ENCODE data around the gene TREML2.

The TREML2 gene

DNA sequence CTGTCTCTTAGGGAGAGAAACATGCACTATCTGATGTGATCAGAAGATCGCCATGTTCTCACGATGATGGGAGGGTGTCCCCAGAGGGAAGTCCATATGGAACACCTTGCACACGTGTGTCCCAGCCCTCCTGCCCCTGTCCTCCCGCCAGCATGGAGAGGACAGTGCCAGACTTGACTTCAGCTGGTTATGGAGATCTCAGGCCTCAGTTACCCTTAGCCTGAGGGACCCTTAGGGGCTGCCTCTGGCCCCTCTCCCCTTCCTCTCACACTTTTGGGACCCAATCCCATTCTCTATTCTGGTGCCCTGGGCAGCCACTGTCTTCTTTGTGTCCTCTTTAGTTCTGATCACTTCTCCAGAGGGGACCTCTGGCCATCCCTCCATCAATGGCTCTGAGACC lies 28.8 kb upstream of the TREML2 start:
- H3K4me1 ChIP-seq (ENCODE audit: control insufficient read depth in 2 of 2, insufficient read depth in 2 of 2, low read length in 2 of 2), result no peaks in the 10 kb centered on the region
- H3K9me3 ChIP-seq (ENCODE audit: control insufficient read depth in 2 of 2, low read length in 2 of 2), result no peaks in the 10 kb centered on the region
- no peak overlapping the region for H3K27ac ChIP-seq (ENCODE audit: low read depth in 2 of 2, low read length in 2 of 2)
- no peaks in the 10 kb centered on the region for H3K36me3 ChIP-seq (ENCODE audit: control insufficient read depth in 2 of 2, insufficient read depth in 2 of 2, low read length in 2 of 2)
- H3K9ac ChIP-seq (ENCODE audit: low read depth in 1 of 2, low read length in 2 of 2), result no peak overlapping the region
- no peak overlapping the region for H3K4me3 ChIP-seq (ENCODE audit: low read length in 2 of 2)
- H3K27me3 ChIP-seq (ENCODE audit: control insufficient read depth in 2 of 2, insufficient read depth in 2 of 2, low read length in 2 of 2), result peaks cover 3 to 9% of the 10 kb centered on the region in 2 donors

DNA sequence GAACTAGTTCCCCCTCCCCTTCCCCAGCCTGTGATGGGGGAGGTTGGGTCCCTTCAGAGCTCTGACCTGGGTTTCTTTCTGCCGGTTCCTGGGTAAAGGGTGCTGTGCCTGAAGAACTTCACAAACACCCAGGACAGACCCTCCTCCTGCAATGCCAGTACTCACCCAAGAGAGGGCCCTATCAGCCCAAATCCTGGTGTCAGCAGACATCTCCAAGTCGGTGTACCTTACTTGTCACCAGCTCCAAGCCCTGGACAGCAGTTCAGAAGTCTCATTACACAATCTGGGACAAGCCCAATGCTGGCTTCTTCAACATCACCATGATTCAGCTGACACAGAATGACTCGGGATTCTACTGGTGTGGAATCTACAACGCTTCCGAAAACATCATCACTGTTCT lies 27.7 kb upstream of the TREML2 start:
- Histone ChIP-seq H3K9me3 (ENCODE audit: control insufficient read depth in 2 of 2, low read length in 2 of 2) (no peaks in the 10 kb centered on the region), H3K27ac (ENCODE audit: low read depth in 2 of 2, low read length in 2 of 2) (no peak overlapping the region), H3K36me3 (ENCODE audit: control insufficient read depth in 2 of 2, insufficient read depth in 2 of 2, low read length in 2 of 2) (no peaks in the 10 kb centered on the region), H3K9ac (ENCODE audit: low read depth in 1 of 2, low read length in 2 of 2) (no peak overlapping the region), H3K27me3 (ENCODE audit: control insufficient read depth in 2 of 2, insufficient read depth in 2 of 2, low read length in 2 of 2) (peaks cover 3 to 12% of the 10 kb centered on the region in 2 donors), H3K4me1 (ENCODE audit: control insufficient read depth in 2 of 2, insufficient read depth in 2 of 2, low read length in 2 of 2) (no peaks in the 10 kb centered on the region), H3K4me3 (ENCODE audit: low read length in 2 of 2) (no peak overlapping the region)

GRCh38 chr6:41228096-41228495 lies 27.1 kb upstream of the TREML2 start, which contains the start of gene TREML4:
Gene TREML4, plus strand, starts transcription at chr6:41228349. Its CDS starts 79 bp downstream, at chr6:41228428.
- no peaks in the 10 kb centered on the region for H3K4me1 ChIP-seq (ENCODE audit: control insufficient read depth in 2 of 2, insufficient read depth in 2 of 2, low read length in 2 of 2)
- H3K27me3 ChIP-seq (ENCODE audit: control insufficient read depth in 2 of 2, insufficient read depth in 2 of 2, low read length in 2 of 2), result peaks cover 3 to 12% of the 10 kb centered on the region in 2 donors
- no peak within 1 kb of the TSS for H3K27ac ChIP-seq (ENCODE audit: low read depth in 2 of 2, low read length in 2 of 2)
- H3K4me3 ChIP-seq (ENCODE audit: low read length in 2 of 2), result no peak within 1 kb of the TSS
- no peaks in the 10 kb centered on the region for H3K9me3 ChIP-seq (ENCODE audit: control insufficient read depth in 2 of 2, low read length in 2 of 2)
- no peak within 1 kb of the TSS for H3K9ac ChIP-seq (ENCODE audit: low read depth in 1 of 2, low read length in 2 of 2)
- no peaks in the 10 kb centered on the region for H3K36me3 ChIP-seq (ENCODE audit: control insufficient read depth in 2 of 2, insufficient read depth in 2 of 2, low read length in 2 of 2)

GRCh38 chr6:41226752-41227151 lies 25.8 kb upstream of the TREML2 start:
- Histone ChIP-seq H3K9ac (ENCODE audit: low read depth in 1 of 2, low read length in 2 of 2) (no peak overlapping the region), H3K4me3 (ENCODE audit: low read length in 2 of 2) (no peak overlapping the region), H3K27ac (ENCODE audit: low read depth in 2 of 2, low read length in 2 of 2) (no peak overlapping the region), H3K27me3 (ENCODE audit: control insufficient read depth in 2 of 2, insufficient read depth in 2 of 2, low read length in 2 of 2) (peaks cover 3 to 12% of the 10 kb centered on the region in 2 donors), H3K4me1 (ENCODE audit: control insufficient read depth in 2 of 2, insufficient read depth in 2 of 2, low read length in 2 of 2) (no peaks in the 10 kb centered on the region), H3K36me3 (ENCODE audit: control insufficient read depth in 2 of 2, insufficient read depth in 2 of 2, low read length in 2 of 2) (no peaks in the 10 kb centered on the region), H3K9me3 (ENCODE audit: control insufficient read depth in 2 of 2, low read length in 2 of 2) (no peaks in the 10 kb centered on the region)

GRCh38 chr6:41224800-41225199 lies 23.9 kb upstream of the TREML2 start:
- Histone ChIP-seq H3K27me3 (ENCODE audit: control insufficient read depth in 2 of 2, insufficient read depth in 2 of 2, low read length in 2 of 2) (peaks cover 3 to 12% of the 10 kb centered on the region in 2 donors), H3K36me3 (ENCODE audit: control insufficient read depth in 2 of 2, insufficient read depth in 2 of 2, low read length in 2 of 2) (no peaks in the 10 kb centered on the region), H3K9me3 (ENCODE audit: control insufficient read depth in 2 of 2, low read length in 2 of 2) (peaks cover 0 to 5% of the 10 kb centered on the region in 2 donors), H3K9ac (ENCODE audit: low read depth in 1 of 2, low read length in 2 of 2) (no peak overlapping the region), H3K4me1 (ENCODE audit: control insufficient read depth in 2 of 2, insufficient read depth in 2 of 2, low read length in 2 of 2) (no peaks in the 10 kb centered on the region), H3K27ac (ENCODE audit: low read depth in 2 of 2, low read length in 2 of 2) (no peak overlapping the region), H3K4me3 (ENCODE audit: low read length in 2 of 2) (no peak overlapping the region)

DNA sequence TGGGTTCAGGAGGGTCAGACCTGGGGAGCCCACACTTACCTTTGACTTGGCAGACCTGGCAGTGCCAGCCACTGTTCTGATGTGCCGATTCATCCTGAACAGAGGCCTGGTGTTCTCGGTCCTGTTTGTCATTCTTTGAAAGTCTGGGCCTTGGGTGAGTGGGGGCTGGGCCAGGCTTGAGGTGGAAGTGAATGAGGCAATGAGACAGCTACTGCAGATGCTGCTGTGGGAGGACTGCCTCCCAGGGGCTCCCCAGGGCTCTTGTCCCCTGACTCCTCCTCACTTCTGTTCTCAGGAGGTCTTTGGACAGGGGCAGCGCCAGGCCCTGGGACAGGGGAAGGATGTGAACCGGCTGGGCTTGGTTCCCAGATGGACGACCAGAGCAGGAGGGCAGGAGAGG lies 21.6 kb upstream of the TREML2 start:
- Histone ChIP-seq H3K27ac (ENCODE audit: low read depth in 2 of 2, low read length in 2 of 2) (no peak overlapping the region), H3K27me3 (ENCODE audit: control insufficient read depth in 2 of 2, insufficient read depth in 2 of 2, low read length in 2 of 2) (peaks cover 0 to 8% of the 10 kb centered on the region in 2 donors), H3K4me1 (ENCODE audit: control insufficient read depth in 2 of 2, insufficient read depth in 2 of 2, low read length in 2 of 2) (no peaks in the 10 kb centered on the region), H3K9me3 (ENCODE audit: control insufficient read depth in 2 of 2, low read length in 2 of 2) (peaks cover 0 to 5% of the 10 kb centered on the region in 2 donors), H3K9ac (ENCODE audit: low read depth in 1 of 2, low read length in 2 of 2) (no peak overlapping the region), H3K4me3 (ENCODE audit: low read length in 2 of 2) (no peak overlapping the region), H3K36me3 (ENCODE audit: control insufficient read depth in 2 of 2, insufficient read depth in 2 of 2, low read length in 2 of 2) (no peaks in the 10 kb centered on the region)

GRCh38 chr6:41222045-41222444 lies 21.1 kb upstream of the TREML2 start:
- H3K9me3 ChIP-seq (ENCODE audit: control insufficient read depth in 2 of 2, low read length in 2 of 2), result peaks cover 0 to 5% of the 10 kb centered on the region in 2 donors
- H3K9ac ChIP-seq (ENCODE audit: low read depth in 1 of 2, low read length in 2 of 2), result no peak overlapping the region
- H3K27ac ChIP-seq (ENCODE audit: low read depth in 2 of 2, low read length in 2 of 2), result no peak overlapping the region

DNA sequence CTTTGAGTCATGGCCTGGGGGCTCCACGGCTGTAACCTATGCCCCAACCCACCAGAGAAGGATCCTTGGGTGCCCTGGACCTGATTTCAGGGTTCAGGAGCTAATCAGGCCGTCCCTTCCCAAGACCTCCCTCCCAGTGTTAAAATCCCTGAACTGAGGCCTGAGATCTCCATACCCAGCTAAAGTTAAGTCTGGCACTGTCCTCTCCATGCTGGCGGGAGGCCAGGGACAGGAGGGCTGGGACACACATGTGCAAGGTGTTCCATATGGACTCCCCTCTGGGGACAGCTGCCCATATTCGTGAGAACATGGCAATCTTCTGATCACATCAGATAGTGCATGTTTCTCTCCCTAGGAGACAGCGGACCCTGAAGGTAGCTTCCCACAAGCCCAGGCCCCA lies 15.7 kb upstream of the TREML2 start:
- Histone ChIP-seq H3K27ac (ENCODE audit: low read depth in 2 of 2, low read length in 2 of 2) (no peak overlapping the region), H3K27me3 (ENCODE audit: control insufficient read depth in 2 of 2, insufficient read depth in 2 of 2, low read length in 2 of 2) (peaks cover 0 to 2% of the 10 kb centered on the region in 2 donors), H3K4me1 (ENCODE audit: control insufficient read depth in 2 of 2, insufficient read depth in 2 of 2, low read length in 2 of 2) (no peaks in the 10 kb centered on the region), H3K36me3 (ENCODE audit: control insufficient read depth in 2 of 2, insufficient read depth in 2 of 2, low read length in 2 of 2) (no peaks in the 10 kb centered on the region), H3K9me3 (ENCODE audit: control insufficient read depth in 2 of 2, low read length in 2 of 2) (peaks cover 3 to 5% of the 10 kb centered on the region in 2 donors), H3K9ac (ENCODE audit: low read depth in 1 of 2, low read length in 2 of 2) (no peak overlapping the region), H3K4me3 (ENCODE audit: low read length in 2 of 2) (no peak overlapping the region)

More at GRCh38 chr6:41222045-41222444, 21.1 kb upstream of the TREML2 start:
- peaks cover 0 to 7% of the 10 kb centered on the region in 2 donors for H3K27me3 ChIP-seq (ENCODE audit: control insufficient read depth in 2 of 2, insufficient read depth in 2 of 2, low read length in 2 of 2)
- no peaks in the 10 kb centered on the region for H3K36me3 ChIP-seq (ENCODE audit: control insufficient read depth in 2 of 2, insufficient read depth in 2 of 2, low read length in 2 of 2)
- no peak overlapping the region for H3K4me3 ChIP-seq (ENCODE audit: low read length in 2 of 2)
- no peaks in the 10 kb centered on the region for H3K4me1 ChIP-seq (ENCODE audit: control insufficient read depth in 2 of 2, insufficient read depth in 2 of 2, low read length in 2 of 2)

- no peaks in the 10 kb centered on the region for H3K36me3 ChIP-seq (ENCODE audit: control insufficient read depth in 2 of 2, insufficient read depth in 2 of 2, low read length in 2 of 2)
- H3K4me1 ChIP-seq (ENCODE audit: control insufficient read depth in 2 of 2, insufficient read depth in 2 of 2, low read length in 2 of 2), result no peaks in the 10 kb centered on the region
- H3K27ac ChIP-seq (ENCODE audit: low read depth in 2 of 2, low read length in 2 of 2), result no peak overlapping the region
- no peak overlapping the region for H3K9ac ChIP-seq (ENCODE audit: low read depth in 1 of 2, low read length in 2 of 2)
- H3K4me3 ChIP-seq (ENCODE audit: low read length in 2 of 2), result no peak overlapping the region
- H3K9me3 ChIP-seq (ENCODE audit: control insufficient read depth in 2 of 2, low read length in 2 of 2), result peaks cover 3 to 5% of the 10 kb centered on the region in 2 donors
- peaks cover 0 to 2% of the 10 kb centered on the region in 2 donors for H3K27me3 ChIP-seq (ENCODE audit: control insufficient read depth in 2 of 2, insufficient read depth in 2 of 2, low read length in 2 of 2)
Observed at GRCh38 chr6:41215777-41216176, 14.8 kb upstream of the TREML2 start.

GRCh38 chr6:41214559-41215238 lies 13.8 kb upstream of the TREML2 start:
- Histone ChIP-seq H3K4me1 (ENCODE audit: control insufficient read depth in 2 of 2, insufficient read depth in 2 of 2, low read length in 2 of 2) (no peaks in the 10 kb centered on the region), H3K27ac (ENCODE audit: low read depth in 2 of 2, low read length in 2 of 2) (no peak overlapping the region), H3K9me3 (ENCODE audit: control insufficient read depth in 2 of 2, low read length in 2 of 2) (peaks cover 0 to 3% of the 10 kb centered on the region in 2 donors), H3K27me3 (ENCODE audit: control insufficient read depth in 2 of 2, insufficient read depth in 2 of 2, low read length in 2 of 2) (peaks cover 0 to 2% of the 10 kb centered on the region in 2 donors), H3K9ac (ENCODE audit: low read depth in 1 of 2, low read length in 2 of 2) (no peak overlapping the region), H3K36me3 (ENCODE audit: control insufficient read depth in 2 of 2, insufficient read depth in 2 of 2, low read length in 2 of 2) (no peaks in the 10 kb centered on the region), H3K4me3 (ENCODE audit: low read length in 2 of 2) (no peak overlapping the region)

Data from mucosa of rectum (tissue), 2 donors.